ENCODE results near the gene PCLO.

PCLO gene

GRCh38 chr7:82964150-82964882 lies 198.4 kb downstream of the PCLO start:
- TF ChIP-seq YY1 (IDR thresholded peaks at IDR 0.05; ENCODE audit: insufficient read depth, insufficient read length) (no peak), SUZ12 (IDR thresholded peaks at IDR 0.05; ENCODE audit: extremely low read depth, insufficient read depth, insufficient read length) (no peak), ZNF274 (IDR thresholded peaks at IDR 0.05; ENCODE audit: low read depth, low read length) (no peak)
- H3K9ac ChIP-seq (ENCODE audit: insufficient read length, low read depth) = no peak overlapping the region
- no peak for DNase-seq (ENCODE audit: low read depth, low spot score)

GRCh38 chr7:82961240-82961639 lies 201.4 kb downstream of the PCLO start:
- Histone ChIP-seq H3K9ac (ENCODE audit: insufficient read length, low read depth) (no peak overlapping the region), H3K36me3 (ENCODE audit: insufficient read depth, insufficient read length, low read length) (no peaks in the 10 kb centered on the region), H3K27me3 (ENCODE audit: insufficient read depth, insufficient read length) (no peaks in the 10 kb centered on the region), H3K9me3 (ENCODE audit: insufficient read depth, low read length) (no peaks in the 10 kb centered on the region), H3K4me1 (ENCODE audit: insufficient read depth, insufficient read length) (no peaks in the 10 kb centered on the region), H3K4me3 (ENCODE audit: insufficient read length, low read depth) (no peak overlapping the region)
- no peak for TF ChIP-seq SUZ12 (IDR thresholded peaks at IDR 0.05; ENCODE audit: extremely low read depth, insufficient read depth, insufficient read length)
- TF ChIP-seq ZNF274 (IDR thresholded peaks at IDR 0.05; ENCODE audit: low read depth, low read length) = no peak
- no peak for TF ChIP-seq YY1 (IDR thresholded peaks at IDR 0.05; ENCODE audit: insufficient read depth, insufficient read length)
- no peak for DNase-seq (ENCODE audit: low read depth, low spot score)

More at GRCh38 chr7:82964150-82964882, 198.4 kb downstream of the PCLO start:
- Histone ChIP-seq H3K27me3 (ENCODE audit: insufficient read depth, insufficient read length) (no peaks in the 10 kb centered on the region), H3K9me3 (ENCODE audit: insufficient read depth, low read length) (no peaks in the 10 kb centered on the region), H3K4me3 (ENCODE audit: insufficient read length, low read depth) (no peak overlapping the region), H3K4me1 (ENCODE audit: insufficient read depth, insufficient read length) (no peaks in the 10 kb centered on the region), H3K36me3 (ENCODE audit: insufficient read depth, insufficient read length, low read length) (no peaks in the 10 kb centered on the region)

GRCh38 chr7:82959528-82959927 lies 203.2 kb downstream of the PCLO start:
- TF ChIP-seq YY1 (IDR thresholded peaks at IDR 0.05; ENCODE audit: insufficient read depth, insufficient read length) = no peak
- no peak for TF ChIP-seq ZNF274 (IDR thresholded peaks at IDR 0.05; ENCODE audit: low read depth, low read length)
- TF ChIP-seq SUZ12 (IDR thresholded peaks at IDR 0.05; ENCODE audit: extremely low read depth, insufficient read depth, insufficient read length) = no peak
- Histone ChIP-seq H3K4me3 (ENCODE audit: insufficient read length, low read depth) (no peak overlapping the region), H3K27me3 (ENCODE audit: insufficient read depth, insufficient read length) (no peaks in the 10 kb centered on the region), H3K9me3 (ENCODE audit: insufficient read depth, low read length) (no peaks in the 10 kb centered on the region), H3K36me3 (ENCODE audit: insufficient read depth, insufficient read length, low read length) (no peaks in the 10 kb centered on the region), H3K9ac (ENCODE audit: insufficient read length, low read depth) (no peak overlapping the region), H3K4me1 (ENCODE audit: insufficient read depth, insufficient read length) (no peaks in the 10 kb centered on the region)
- DNase-seq (ENCODE audit: low read depth, low spot score) = no peak

GRCh38 chr7:82957521-82957920 lies 205.2 kb downstream of the PCLO start:
- Histone ChIP-seq H3K36me3 (ENCODE audit: insufficient read depth, insufficient read length, low read length) (no peaks in the 10 kb centered on the region), H3K4me1 (ENCODE audit: insufficient read depth, insufficient read length) (no peaks in the 10 kb centered on the region), H3K9ac (ENCODE audit: insufficient read length, low read depth) (no peak overlapping the region), H3K4me3 (ENCODE audit: insufficient read length, low read depth) (no peak overlapping the region), H3K9me3 (ENCODE audit: insufficient read depth, low read length) (no peaks in the 10 kb centered on the region), H3K27me3 (ENCODE audit: insufficient read depth, insufficient read length) (no peaks in the 10 kb centered on the region)
- TF ChIP-seq YY1 (IDR thresholded peaks at IDR 0.05; ENCODE audit: insufficient read depth, insufficient read length) (no peak), ZNF274 (IDR thresholded peaks at IDR 0.05; ENCODE audit: low read depth, low read length) (no peak), SUZ12 (IDR thresholded peaks at IDR 0.05; ENCODE audit: extremely low read depth, insufficient read depth, insufficient read length) (no peak)
- DNase-seq (ENCODE audit: low read depth, low spot score) = no peak

GRCh38 chr7:82953324-82954027 lies 209.2 kb downstream of the PCLO start:
- Histone ChIP-seq H3K9ac (ENCODE audit: insufficient read length, low read depth) (no peak overlapping the region), H3K36me3 (ENCODE audit: insufficient read depth, insufficient read length, low read length) (no peaks in the 10 kb centered on the region), H3K27me3 (ENCODE audit: insufficient read depth, insufficient read length) (no peaks in the 10 kb centered on the region), H3K4me1 (ENCODE audit: insufficient read depth, insufficient read length) (no peaks in the 10 kb centered on the region), H3K4me3 (ENCODE audit: insufficient read length, low read depth) (no peak overlapping the region), H3K9me3 (ENCODE audit: insufficient read depth, low read length) (no peaks in the 10 kb centered on the region)
- DNase-seq (ENCODE audit: low read depth, low spot score) = no peak
- TF ChIP-seq SUZ12 (IDR thresholded peaks at IDR 0.05; ENCODE audit: extremely low read depth, insufficient read depth, insufficient read length) (no peak), YY1 (IDR thresholded peaks at IDR 0.05; ENCODE audit: insufficient read depth, insufficient read length) (no peak), ZNF274 (IDR thresholded peaks at IDR 0.05; ENCODE audit: low read depth, low read length) (no peak)

GRCh38 chr7:82950436-82950835 lies 212.2 kb downstream of the PCLO start:
- DNase-seq (ENCODE audit: low read depth, low spot score) = no peak
- Histone ChIP-seq H3K9ac (ENCODE audit: insufficient read length, low read depth) (no peak overlapping the region), H3K9me3 (ENCODE audit: insufficient read depth, low read length) (no peaks in the 10 kb centered on the region)

DNA sequence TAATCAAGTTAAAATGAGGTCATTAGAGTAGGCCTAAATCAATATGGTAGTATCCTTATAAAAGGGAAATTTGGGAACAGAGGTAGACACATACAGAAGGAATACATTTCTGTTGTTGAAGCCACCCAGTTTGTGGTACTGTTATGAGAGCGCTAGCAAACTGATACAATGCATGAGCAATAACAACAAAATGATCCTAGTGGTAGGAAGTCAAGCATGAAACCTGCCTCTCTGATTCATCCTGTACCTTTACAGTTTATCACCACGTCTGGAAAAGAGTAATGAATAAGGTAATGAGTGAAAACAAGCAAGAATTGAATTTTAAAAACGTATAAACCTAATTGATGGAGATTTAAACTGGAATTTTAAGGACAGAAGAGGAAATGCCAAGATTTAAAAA lies 217.2 kb downstream of the PCLO start:
- H3K9ac ChIP-seq (ENCODE audit: insufficient read length, low read depth) = no peak overlapping the region
- no peak for TF ChIP-seq YY1 (IDR thresholded peaks at IDR 0.05; ENCODE audit: insufficient read depth, insufficient read length)
- TF ChIP-seq ZNF274 (IDR thresholded peaks at IDR 0.05; ENCODE audit: low read depth, low read length) = no peak
- no peak for TF ChIP-seq SUZ12 (IDR thresholded peaks at IDR 0.05; ENCODE audit: extremely low read depth, insufficient read depth, insufficient read length)
- H3K4me3 ChIP-seq (ENCODE audit: insufficient read length, low read depth) = no peak overlapping the region
- H3K9me3 ChIP-seq (ENCODE audit: insufficient read depth, low read length) = no peaks in the 10 kb centered on the region
- H3K36me3 ChIP-seq (ENCODE audit: insufficient read depth, insufficient read length, low read length) = no peaks in the 10 kb centered on the region
- H3K4me1 ChIP-seq (ENCODE audit: insufficient read depth, insufficient read length) = no peaks in the 10 kb centered on the region
- no peak for DNase-seq (ENCODE audit: low read depth, low spot score)
- no peaks in the 10 kb centered on the region for H3K27me3 ChIP-seq (ENCODE audit: insufficient read depth, insufficient read length)

More at GRCh38 chr7:82950436-82950835, 212.2 kb downstream of the PCLO start:
- TF ChIP-seq ZNF274 (IDR thresholded peaks at IDR 0.05; ENCODE audit: low read depth, low read length) (no peak), YY1 (IDR thresholded peaks at IDR 0.05; ENCODE audit: insufficient read depth, insufficient read length) (no peak), SUZ12 (IDR thresholded peaks at IDR 0.05; ENCODE audit: extremely low read depth, insufficient read depth, insufficient read length) (no peak)
- no peak overlapping the region for H3K4me3 ChIP-seq (ENCODE audit: insufficient read length, low read depth)
- H3K4me1 ChIP-seq (ENCODE audit: insufficient read depth, insufficient read length) = no peaks in the 10 kb centered on the region
- no peaks in the 10 kb centered on the region for H3K36me3 ChIP-seq (ENCODE audit: insufficient read depth, insufficient read length, low read length)
- H3K27me3 ChIP-seq (ENCODE audit: insufficient read depth, insufficient read length) = no peaks in the 10 kb centered on the region

Data from NT2/D1 (cell line).